Neural crest cell (in vitro differentiated cells): ENCODE measurements around the gene CORO2A. TPM values are rescaled to one million over a fixed set of nuclear protein-coding genes. Genes with fewer than 3 reads are reported as not detected.

ENCODE experiments used
- DNase-seq: peaks from one replicate; pipeline ENCODE4 v3.0.0; 2021; ENCODE audit warnings: low read depth, mixed read lengths, low spot score
- H3K27ac Mint-ChIP-seq: one replicate; pipeline ENCODE4 v1.8.0; 2021; ENCODE audit warnings: mild to moderate bottlenecking, mixed read lengths; ENCODE audit not compliant: unreplicated experiment
- H3K27me3 Mint-ChIP-seq: 2 replicates; pipeline ENCODE4 v1.8.0; 2021; ENCODE audit warnings: low read depth, mild to moderate bottlenecking, mixed read lengths
- H3K36me3 Mint-ChIP-seq: 2 replicates; pipeline ENCODE4 v1.8.0; 2021; ENCODE audit warnings: low read depth, mild to moderate bottlenecking, mixed read lengths
- H3K4me1 Mint-ChIP-seq: 2 replicates; pipeline ENCODE4 v1.8.0; 2021; ENCODE audit warnings: mixed read lengths
- H3K4me3 Mint-ChIP-seq: one replicate; pipeline ENCODE4 v1.8.0; 2021; ENCODE audit warnings: mild to moderate bottlenecking, mixed read lengths
- H3K9me3 Mint-ChIP-seq: 2 replicates; pipeline ENCODE4 v1.8.0; 2021; ENCODE audit warnings: mixed read lengths
- CTCF ChIP-seq: fragments of 200-600 bp; sonication (generic); conservative IDR thresholded peaks from 2 replicates; pipeline ENCODE4 v1.5.0; 2021; ENCODE audit warnings: antibody characterized with exemption, mild to moderate bottlenecking
- total RNA-seq: library from RNA; stranded (reverse); gene quantifications from 2 replicates; pipeline ENCODE4 v1.2.1, GENCODE V29; 2021

Gene CORO2A
- total RNA-seq, 1 donor from 2014 or later = 9.3 TPM

- no peak for TF ChIP-seq CTCF
Measured at GRCh38 chr9:98201102-98201501, 8.7 kb upstream of the CORO2A start.

GRCh38 chr9:98199388-98200033, 7.1 kb upstream of the CORO2A start:
- Mint-ChIP-seq H3K36me3 (no peaks in the 10 kb centered on the region), H3K9me3 (no peaks in the 10 kb centered on the region), H3K27me3 (peaks cover 6% of the 10 kb centered on the region), H3K27ac (no peak overlapping the region), H3K4me3 (peak overlapping the region; percentile 24), H3K4me1 (peaks cover 5% of the 10 kb centered on the region)
- no peak for DNase-seq
- no peak for TF ChIP-seq CTCF

More at GRCh38 chr9:98201102-98201501, 8.7 kb upstream of the CORO2A start:
- DNase-seq = no peak
- Mint-ChIP-seq H3K27ac (no peak overlapping the region), H3K9me3 (no peaks in the 10 kb centered on the region), H3K36me3 (no peaks in the 10 kb centered on the region), H3K4me3 (no peak overlapping the region), H3K27me3 (peaks cover 11% of the 10 kb centered on the region), H3K4me1 (peaks cover 10% of the 10 kb centered on the region)

GRCh38 chr9:98195671-98196070, 3.2 kb upstream of the CORO2A start:
- no peak overlapping the region for H3K4me3 Mint-ChIP-seq
- H3K27me3 Mint-ChIP-seq = peaks cover 19% of the 10 kb centered on the region
- no peaks in the 10 kb centered on the region for H3K36me3 Mint-ChIP-seq
- no peak overlapping the region for H3K27ac Mint-ChIP-seq
- H3K9me3 Mint-ChIP-seq = no peaks in the 10 kb centered on the region
- TF ChIP-seq CTCF = no peak
- DNase-seq = no peak
- peaks cover 14% of the 10 kb centered on the region for H3K4me1 Mint-ChIP-seq

- H3K27ac Mint-ChIP-seq = no peak overlapping the region
- H3K9me3 Mint-ChIP-seq = no peaks in the 10 kb centered on the region
Measured at GRCh38 chr9:98193336-98193944, 1.0 kb upstream of the CORO2A start.

More at GRCh38 chr9:98193336-98193944, 1.0 kb upstream of the CORO2A start:
- Mint-ChIP-seq H3K4me3 (peak overlapping the region; percentile 88), H3K27me3 (peaks cover 20% of the 10 kb centered on the region), H3K36me3 (no peaks in the 10 kb centered on the region), H3K4me1 (peaks cover 26% of the 10 kb centered on the region)
- DNase-seq = no peak
- TF ChIP-seq CTCF = no peak
